Purkinje cell (primary cell): ENCODE measurements around the gene POR. TPM values are rescaled to one million over a fixed set of nuclear protein-coding genes. Genes with fewer than 3 reads are reported as not detected.

Experiments used
- polyA plus RNA-seq: library from polyadenylated mRNA; unstranded; fragments of >200 nt; fragmentation: Nextera tagmentation; gene quantifications from 2 replicates; pipeline ENCODE4 v1.2.1, GENCODE V29; 2014

Gene POR
- 16.8 and 31.9 TPM in 2 replicates for polyA plus RNA-seq

GRCh38 chr7:75914655-75915415 lies at the start of gene POR:
TSS of gene POR (plus strand) at chr7:75915155. CDS start at chr7:75954002, 38,847 bp downstream.

GRCh38 chr7:75878769-75879611 lies 36.0 kb upstream of the POR start, which contains the start of gene RHBDD2:
TSS of gene RHBDD2 (plus strand) at chr7:75879034. CDS start at chr7:75879083, 49 bp downstream.

GRCh38 chr7:75994388-75995051 lies 79.6 kb downstream of the POR start, which contains the start of gene TMEM120A:
TSS of gene TMEM120A (minus strand) at chr7:75994595. CDS start at chr7:75994570, 25 bp downstream.

Other genes starting within 250 kb of the POR start
- gene HIP1, start 176.2 kb upstream of the POR start, polyA plus RNA-seq = 2.1 and 3.7 TPM in 2 replicates
- 2.1 TPM in 1 of 2 replicates, not detected in the other for gene CCL26, start 142.9 kb upstream of the POR start, polyA plus RNA-seq
- not detected in 2 replicates for gene CCL24, start 101.3 kb upstream of the POR start, polyA plus RNA-seq
- 174 and 209 TPM in 2 replicates for gene RHBDD2, start 36.1 kb upstream of the POR start, polyA plus RNA-seq
- gene TMEM120A, start 79.4 kb downstream of the POR start, polyA plus RNA-seq = 14.4 and 22.6 TPM in 2 replicates
- 19.5 and 30.5 TPM in 2 replicates for gene STYXL1, start 132.8 kb downstream of the POR start, polyA plus RNA-seq
- gene MDH2, start 133.0 kb downstream of the POR start, polyA plus RNA-seq = 94.4 and 113 TPM in 2 replicates